Measurements from ENCODE around the gene PTPRT.

PTPRT gene

DNA sequence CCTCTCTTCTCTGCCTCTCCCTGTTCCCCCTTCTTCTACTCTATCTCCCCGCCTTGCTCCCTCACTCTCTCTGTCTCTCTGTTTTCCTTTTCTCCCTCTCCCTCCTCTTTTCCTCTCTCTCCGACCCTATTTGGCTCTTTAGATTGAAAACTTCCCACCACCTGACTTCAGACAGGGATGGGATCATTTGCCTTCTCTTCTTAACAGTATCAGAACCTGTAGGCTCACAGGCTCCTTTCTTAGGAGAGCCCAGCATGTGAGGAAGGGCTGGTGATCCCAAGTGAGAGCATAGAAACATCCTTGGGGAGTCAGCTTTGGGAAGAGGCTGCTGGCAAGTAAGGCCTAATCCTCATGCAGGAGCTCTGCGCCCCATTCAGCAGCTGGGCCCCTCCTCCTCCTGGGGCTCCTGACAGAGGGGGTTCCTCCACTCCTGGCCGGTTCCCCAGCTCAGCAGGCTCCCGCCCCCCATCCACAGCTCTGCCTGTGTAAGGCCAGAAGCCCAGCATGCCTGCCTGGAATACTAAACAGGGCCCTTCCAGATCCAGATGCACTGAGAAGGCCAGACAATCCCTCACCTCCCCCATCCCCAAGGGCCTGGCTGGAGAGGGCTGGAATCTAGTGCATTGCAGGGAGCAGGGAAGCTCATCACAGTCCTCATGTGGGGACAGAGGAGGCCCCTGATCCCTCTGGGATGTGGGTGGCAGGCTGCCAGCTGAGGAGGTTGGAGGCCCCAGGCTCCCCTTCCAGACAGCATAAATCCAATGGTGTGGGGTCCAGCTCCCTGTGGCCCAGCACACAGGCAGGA lies 93.4 kb downstream of the PTPRT start:
- DNase-seq, result no peak

GRCh38 chr20:43095034-43095433 lies 94.7 kb downstream of the PTPRT start:
- DNase-seq, result no peak

- DNase-seq, result no peak
Observed at GRCh38 chr20:43092386-43093088, 97.2 kb downstream of the PTPRT start.

DNA sequence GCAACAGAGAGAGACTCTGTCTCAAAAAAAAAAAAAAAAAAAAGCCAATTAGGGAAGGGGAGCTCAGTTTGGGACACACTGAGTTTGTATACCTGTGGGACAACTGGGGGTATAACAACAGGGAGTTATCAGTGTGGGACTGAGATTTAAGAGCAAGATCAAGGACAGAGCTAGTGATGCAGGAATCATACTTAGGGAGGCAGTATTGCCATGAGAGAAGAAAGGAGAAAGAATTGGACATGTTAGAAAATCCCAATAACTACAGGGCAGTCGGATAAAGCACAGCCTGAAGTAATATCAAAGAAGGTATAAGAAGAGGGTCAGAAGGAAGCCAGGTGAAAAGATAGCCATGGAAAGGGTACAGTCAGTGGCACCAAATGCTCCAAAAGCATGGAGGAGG lies 121.2 kb downstream of the PTPRT start:
- DNase-seq, result no peak

DNA sequence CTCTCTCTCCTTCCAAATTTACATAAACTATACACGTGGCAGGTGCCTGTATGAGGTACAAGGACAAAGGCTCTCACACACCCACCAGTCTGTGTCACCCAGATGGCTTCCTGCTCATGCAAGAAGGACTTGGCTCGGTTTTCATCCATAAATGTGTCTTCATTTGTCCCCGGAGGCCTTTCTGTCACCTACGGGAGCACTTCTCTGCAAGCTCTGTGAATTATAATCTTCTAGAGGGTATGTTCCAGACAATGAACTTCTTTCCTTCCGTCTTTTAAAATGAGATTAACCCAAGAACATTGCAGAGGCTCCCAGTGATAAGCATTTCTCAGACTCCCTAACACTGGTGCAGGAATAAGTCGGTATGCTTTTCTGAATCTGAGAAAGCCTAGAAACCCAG lies 123.6 kb downstream of the PTPRT start:
- no peak for DNase-seq

GRCh38 chr20:43065299-43065698 lies 124.4 kb downstream of the PTPRT start:
- no peak for DNase-seq

- DNase-seq, result no peak
Observed at GRCh38 chr20:43058077-43058476, 131.6 kb downstream of the PTPRT start.

- no peak for DNase-seq
Observed at GRCh38 chr20:43057317-43057716, 132.4 kb downstream of the PTPRT start.

GRCh38 chr20:43055181-43055884 lies 134.4 kb downstream of the PTPRT start:
- no peak for DNase-seq

DNA sequence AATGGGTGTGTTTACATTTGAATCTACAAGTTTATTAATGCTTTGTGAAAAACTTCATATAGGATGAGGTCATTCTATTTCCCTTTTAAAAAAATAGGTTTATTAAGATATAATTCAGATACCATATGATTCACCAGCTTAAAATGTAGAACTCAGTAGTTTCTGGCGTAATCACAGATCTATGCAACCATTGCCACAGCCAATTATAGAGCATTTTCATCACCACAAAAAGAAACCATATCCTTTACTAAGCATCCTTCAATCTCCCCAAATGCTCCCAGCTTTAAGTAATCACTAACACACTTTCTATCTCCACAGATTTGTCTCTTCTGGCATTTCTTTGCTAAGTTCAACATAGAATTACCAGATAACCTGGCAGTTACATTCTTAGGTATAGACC lies 137.2 kb downstream of the PTPRT start:
- DNase-seq, result no peak

- DNase-seq, result no peak
Observed at GRCh38 chr20:43046966-43047365, 142.7 kb downstream of the PTPRT start.

DNA sequence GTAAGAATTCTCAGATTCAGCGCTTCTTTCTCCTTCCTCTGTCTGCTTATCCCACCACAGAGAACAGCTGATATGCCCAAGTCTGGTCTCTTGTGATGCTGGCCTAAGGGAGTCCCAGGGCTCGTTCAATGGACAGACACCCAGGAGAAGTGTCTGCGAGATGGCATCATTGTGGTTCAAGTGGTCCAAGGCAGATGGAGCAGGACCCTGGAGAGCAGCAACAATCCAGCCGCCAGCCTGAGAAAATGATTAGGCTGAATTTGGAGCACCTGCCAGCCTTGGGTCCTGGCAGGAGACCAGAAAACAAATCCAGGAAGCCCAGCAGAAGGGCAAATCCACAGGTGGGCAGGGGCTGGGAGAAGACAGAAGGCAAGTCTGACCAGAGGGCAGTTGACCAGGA lies 145.8 kb downstream of the PTPRT start:
- DNase-seq, result no peak

GRCh38 chr20:43040427-43040826 lies 149.3 kb downstream of the PTPRT start:
- DNase-seq, result no peak

GRCh38 chr20:43037605-43038309 lies 151.9 kb downstream of the PTPRT start:
- DNase-seq, result no peak

DNA sequence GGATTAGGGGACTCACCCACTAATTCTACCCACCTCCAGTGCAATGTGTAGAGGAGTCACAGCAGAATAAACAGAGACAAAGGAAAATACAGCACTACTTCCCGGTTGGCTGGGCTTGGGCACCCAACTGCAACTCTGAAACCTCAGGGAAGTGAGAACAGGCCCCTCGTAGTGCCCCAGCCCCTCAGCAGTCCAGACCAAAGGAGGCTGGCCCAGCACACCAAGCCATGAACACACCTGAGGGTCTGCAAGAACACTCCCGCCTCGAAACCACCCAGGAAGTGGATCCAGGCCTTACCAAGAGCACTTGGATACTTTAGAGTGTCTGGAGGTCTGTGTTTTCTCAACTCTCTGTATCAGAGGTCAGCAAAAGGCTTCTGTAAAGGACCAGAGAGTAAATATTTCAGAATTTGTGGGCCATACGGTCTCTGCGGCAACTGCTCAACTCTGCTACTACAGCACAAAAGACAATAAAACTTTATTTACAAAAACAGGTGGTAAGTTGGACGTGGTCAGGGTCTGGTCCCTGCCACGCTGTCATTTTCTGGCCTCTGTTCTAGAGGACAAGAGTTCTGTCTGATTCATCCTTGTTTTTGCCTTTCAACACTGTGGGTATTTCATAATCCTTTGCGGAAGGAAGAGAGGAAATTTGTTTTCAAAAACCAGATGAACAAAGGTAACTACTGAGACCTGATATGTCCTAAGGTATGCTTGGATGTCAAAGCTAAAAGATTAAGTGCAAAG lies 154.6 kb downstream of the PTPRT start:
- DNase-seq, result no peak

DNA sequence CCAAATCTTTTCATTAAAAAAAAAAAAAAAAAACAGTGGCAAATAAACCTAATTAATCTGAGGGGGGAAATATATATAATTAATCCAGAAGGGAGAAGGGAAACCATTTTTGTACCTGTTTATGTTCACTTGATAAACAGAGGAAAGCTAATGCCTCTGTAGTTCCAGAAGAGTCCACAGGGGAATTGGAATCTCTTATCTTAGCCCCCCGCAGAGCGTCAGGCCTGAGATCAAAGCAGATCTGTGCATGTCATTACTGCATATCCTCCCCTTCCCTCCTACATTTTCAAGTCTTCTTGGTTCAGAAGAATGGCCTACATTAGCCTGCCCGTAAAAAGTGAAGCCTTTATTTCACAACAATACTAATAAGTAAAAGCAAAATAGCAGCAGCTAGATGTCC lies 157.2 kb downstream of the PTPRT start:
- no peak for DNase-seq

DNA sequence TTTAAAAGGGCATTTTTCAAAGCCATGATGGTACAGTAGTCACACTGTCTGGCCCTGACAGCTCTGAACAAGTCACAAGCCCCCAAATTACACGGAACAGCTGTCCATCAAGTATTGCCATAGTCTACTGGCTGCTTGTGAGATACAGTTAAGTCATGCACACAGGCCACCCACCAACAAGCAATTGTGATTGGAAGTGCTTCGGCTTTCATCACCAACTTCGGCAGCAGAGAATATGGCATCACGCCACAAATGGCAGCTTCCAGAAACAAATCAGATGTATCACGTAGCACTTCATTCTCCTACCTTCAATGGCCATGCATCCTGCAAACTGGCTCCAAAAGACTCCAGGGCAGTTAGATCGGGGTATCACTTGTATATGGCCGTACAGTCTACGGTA lies 160.5 kb downstream of the PTPRT start:
- no peak for DNase-seq

DNA sequence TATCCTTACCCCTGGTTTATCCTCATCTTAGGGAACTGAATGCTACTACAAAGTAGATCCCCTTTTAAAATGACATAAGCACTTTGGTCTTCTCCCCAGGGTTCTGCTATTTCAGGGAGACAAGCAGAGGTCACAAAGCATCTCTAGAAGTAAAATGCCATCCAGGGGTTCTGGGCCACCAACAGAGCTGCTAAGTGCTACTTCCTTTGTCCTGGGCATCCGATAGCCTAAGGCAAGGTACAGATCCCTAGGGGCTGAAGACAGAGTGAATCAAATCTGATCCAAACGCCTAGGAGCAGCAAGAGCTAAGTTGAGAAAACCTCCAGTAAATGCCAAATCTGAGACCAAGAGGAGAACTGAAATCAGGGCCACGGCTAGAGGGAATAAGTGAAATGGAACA lies 161.2 kb downstream of the PTPRT start:
- DNase-seq, result no peak

GRCh38 chr20:43023836-43024235 lies 165.9 kb downstream of the PTPRT start:
- no peak for DNase-seq

GRCh38 chr20:43022568-43022967 lies 167.1 kb downstream of the PTPRT start:
- no peak for DNase-seq

DNA sequence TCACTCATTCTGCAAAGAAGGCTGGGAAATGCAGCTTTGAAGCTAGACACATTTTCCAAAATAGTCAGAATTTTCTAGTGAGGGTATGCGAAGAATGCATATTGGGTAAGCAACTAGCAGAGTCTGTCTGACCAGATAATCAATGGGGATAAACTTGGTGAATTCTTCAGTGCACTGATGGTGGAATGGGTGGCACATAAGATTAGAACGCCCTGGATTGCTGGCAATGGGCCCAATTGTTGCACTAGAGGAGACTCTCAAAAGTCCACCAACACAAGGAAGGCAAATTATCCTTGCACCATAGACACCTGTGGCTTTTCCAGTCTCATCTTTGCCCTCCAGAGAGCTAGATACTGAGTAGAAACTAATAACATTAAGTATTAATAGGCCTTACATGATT lies 167.6 kb downstream of the PTPRT start:
- no peak for DNase-seq

GRCh38 chr20:43017241-43018030 lies 172.3 kb downstream of the PTPRT start:
- no peak for DNase-seq
